AG09309 (cell line): ENCODE results near the gene TGFBR2.

Source experiments
- DNase-seq: peaks from one replicate; pipeline ENCODE4 v3.0.0-alpha.2; 2010; ENCODE audit warnings: low read depth
- H3K4me3 ChIP-seq: 2 replicates; pipeline ENCODE4 v1.5.1; 2011; ENCODE audit warnings: mild to moderate bottlenecking, low read depth, low read length, moderate library complexity; ENCODE audit not compliant: control insufficient read depth
- CTCF ChIP-seq: IDR thresholded peaks from 2 replicates; pipeline ENCODE4 v1.5.1; 2011; ENCODE audit warnings: mild to moderate bottlenecking, low read depth, low read length, inconsistent platforms; ENCODE audit not compliant: insufficient read depth, control insufficient read depth; ENCODE audit errors: missing control alignments

The TGFBR2 gene

DNA sequence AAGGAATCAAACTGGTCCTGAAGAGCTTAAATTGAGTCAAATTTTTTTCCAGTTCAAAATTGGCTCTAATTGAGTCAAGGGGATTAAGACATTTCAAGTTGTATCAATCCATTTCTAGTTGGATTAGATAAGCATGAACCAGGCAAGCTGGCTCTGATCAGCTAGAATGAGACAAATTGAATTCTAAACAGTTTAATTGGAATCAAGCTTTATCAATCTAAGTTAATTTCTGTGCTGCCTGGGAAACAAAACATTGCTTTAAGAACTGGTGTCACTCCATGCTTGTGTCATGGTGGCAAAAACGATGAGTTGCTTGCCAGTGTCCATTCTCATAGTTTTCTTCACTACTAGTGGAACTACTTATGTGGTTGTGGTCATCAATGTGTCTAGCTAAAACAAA, 116.8 kb downstream of the TGFBR2 start:
- DNase-seq = no peak
- TF ChIP-seq CTCF = no peak
- no peak overlapping the region for H3K4me3 ChIP-seq

- DNase-seq = no peak
- H3K4me3 ChIP-seq = no peak overlapping the region
- TF ChIP-seq CTCF = no peak
These were observed 118.5 kb downstream of the TGFBR2 start for GRCh38 chr3:30724863-30725262.

- TF ChIP-seq CTCF = no peak
- no peak for DNase-seq
- no peak overlapping the region for H3K4me3 ChIP-seq
These were observed 121.7 kb downstream of the TGFBR2 start for GRCh38 chr3:30728143-30728542.

- no peak overlapping the region for H3K4me3 ChIP-seq
- no peak for DNase-seq
- TF ChIP-seq CTCF = no peak
These were observed 123.1 kb downstream of the TGFBR2 start for GRCh38 chr3:30729512-30729911.

GRCh38 chr3:30729936-30730335, 123.5 kb downstream of the TGFBR2 start:
- TF ChIP-seq CTCF = no peak
- no peak for DNase-seq
- H3K4me3 ChIP-seq = no peak overlapping the region

DNA sequence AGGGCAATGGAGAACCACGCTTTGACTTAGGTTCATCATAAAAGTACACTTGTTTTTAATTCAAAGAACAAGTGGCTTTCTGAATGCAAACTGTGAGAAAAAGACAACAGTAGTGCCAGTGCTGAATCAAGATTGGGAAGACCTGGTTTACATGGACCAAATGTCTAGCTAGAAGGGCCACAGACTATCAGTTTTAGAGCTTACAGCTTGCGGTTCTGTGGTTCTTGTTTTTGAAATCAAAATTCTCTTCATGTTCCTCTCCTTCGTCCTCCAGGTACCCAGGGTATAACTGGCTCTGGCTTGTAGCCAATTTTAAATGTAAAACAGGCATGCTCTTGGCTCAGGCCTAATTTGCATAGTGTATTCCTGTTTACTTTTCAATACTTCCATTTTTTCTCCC, 124.6 kb downstream of the TGFBR2 start:
- H3K4me3 ChIP-seq = no peak overlapping the region
- no peak for TF ChIP-seq CTCF
- no peak for DNase-seq

GRCh38 chr3:30733209-30733608, 126.8 kb downstream of the TGFBR2 start:
- no peak for DNase-seq
- no peak overlapping the region for H3K4me3 ChIP-seq
- no peak for TF ChIP-seq CTCF
